GM23338 (cell line): Measurements from ENCODE around the gene OXER1. TPM values are rescaled to one million over a fixed set of nuclear protein-coding genes. Genes with fewer than 3 reads are reported as not detected.

ENCODE experiments used
- ATAC-seq: fragments of 200-7000 bp; cut with Tn5 transposase; 3 replicates; pipeline ENCODE4 v1.9.1; 2020
- DNase-seq: peaks from one replicate; pipeline ENCODE4 v3.0.0-alpha.2; 2015; ENCODE audit warnings: low spot score
- H2AFZ ChIP-seq: fragments of 200-600 bp; sonication (generic); 2 replicates; pipeline ENCODE4 v1.8.0; 2016; ENCODE audit warnings: antibody characterized with exemption, mild to moderate bottlenecking, moderate library complexity
- H3F3A ChIP-seq: fragments of 200-600 bp; sonication (generic); replicated peaks from 2 replicates; pipeline ENCODE4 v1.8.0; 2017; ENCODE audit warnings: antibody characterized with exemption, mixed run types, low read depth
- H3K27ac ChIP-seq: fragments of 200-600 bp; sonication (generic); 2 replicates; pipeline ENCODE4 v1.6.1; 2016; ENCODE audit warnings: low read depth
- H3K27me3 ChIP-seq: fragments of 200-600 bp; sonication (generic); 2 replicates; pipeline ENCODE4 v1.8.0; 2016; ENCODE audit warnings: mild to moderate bottlenecking, mixed run types, moderate library complexity; ENCODE audit not compliant: insufficient read depth
- H3K36me3 ChIP-seq: fragments of 200-600 bp; sonication (generic); 2 replicates; pipeline ENCODE4 v1.8.0; 2016; ENCODE audit warnings: mild to moderate bottlenecking; ENCODE audit not compliant: insufficient read depth
- H3K4me1 ChIP-seq: fragments of 200-600 bp; sonication (generic); 2 replicates; pipeline ENCODE4 v1.8.0; 2016; ENCODE audit warnings: mild to moderate bottlenecking, moderate library complexity; ENCODE audit not compliant: insufficient read depth
- H3K4me2 ChIP-seq: fragments of 200-600 bp; sonication (generic); 2 replicates; pipeline ENCODE4 v1.7.1; 2017; ENCODE audit warnings: mixed run types
- H3K4me3 ChIP-seq: fragments of 200-600 bp; sonication (generic); 2 replicates; pipeline ENCODE4 v1.6.1; 2016; ENCODE audit warnings: mixed run types
- H3K79me2 ChIP-seq: fragments of 200-600 bp; sonication (generic); replicated peaks from 2 replicates; pipeline ENCODE4 v1.8.0; 2017; ENCODE audit warnings: mild to moderate bottlenecking; ENCODE audit not compliant: insufficient read depth
- H3K9me2 ChIP-seq: fragments of 200-600 bp; sonication (generic); 2 replicates; pipeline ENCODE4 v1.8.0; 2017; ENCODE audit not compliant: insufficient read depth
- H4K20me1 ChIP-seq: fragments of 200-600 bp; sonication (generic); replicated peaks from 2 replicates; pipeline ENCODE4 v1.8.0; 2017; ENCODE audit warnings: mild to moderate bottlenecking; ENCODE audit not compliant: insufficient read depth
- H3K27ac Mint-ChIP-seq: 2 replicates; pipeline ENCODE4 v1.8.0; 2020; ENCODE audit warnings: inconsistent platforms, mild to moderate bottlenecking, moderate library complexity, mixed read lengths
- H3K27me3 Mint-ChIP-seq: 3 replicates; pipeline ENCODE4 v1.8.0; 2022; ENCODE audit warnings: low read depth, mild to moderate bottlenecking, moderate library complexity, mixed read lengths, inconsistent platforms; ENCODE audit not compliant: insufficient read depth, poor library complexity
- H3K36me3 Mint-ChIP-seq: 3 replicates; pipeline ENCODE4 v1.8.0; 2021; ENCODE audit warnings: low read depth, mild to moderate bottlenecking, inconsistent platforms, moderate library complexity, mixed read lengths
- H3K4me1 Mint-ChIP-seq: 3 replicates; pipeline ENCODE4 v1.8.0; 2020; ENCODE audit warnings: mild to moderate bottlenecking, inconsistent platforms, mixed read lengths
- H3K4me3 Mint-ChIP-seq: 3 replicates; pipeline ENCODE4 v1.8.0; 2021; ENCODE audit warnings: moderate library complexity, mild to moderate bottlenecking, inconsistent platforms, mixed read lengths
- H3K9me3 Mint-ChIP-seq: 3 replicates; pipeline ENCODE4 v1.8.0; 2020; ENCODE audit warnings: moderate library complexity, mild to moderate bottlenecking, inconsistent platforms, mixed read lengths
- CTCF ChIP-seq, 2 experiments: fragments of 200-600 bp in 1 of 2; sonication (generic) in 1 of 2; conservative IDR thresholded peaks; 2 replicates each; pipeline versions ENCODE4 v1.5.1 to v1.6.1; 2016 to 2017; ENCODE audit warnings: antibody characterized with exemption in 2 of 2, low read depth in 2 of 2, mild to moderate bottlenecking in 2 of 2, moderate library complexity in 1 of 2
- ETS1 ChIP-seq: IDR thresholded peaks from 2 replicates; pipeline ENCODE4 v1.6.1; 2016; ENCODE audit warnings: antibody characterized with exemption
- EZH2 ChIP-seq: fragments of 200-600 bp; sonication (generic); IDR thresholded peaks from one replicate; pipeline ENCODE4 v1.8.0; 2017; ENCODE audit warnings: antibody characterized with exemption, mild to moderate bottlenecking, low read depth; ENCODE audit not compliant: unreplicated experiment
- EZH2phosphoT487 ChIP-seq: fragments of 200-600 bp; sonication (generic); IDR thresholded peaks from one replicate; pipeline ENCODE4 v1.8.1; 2018; ENCODE audit warnings: antibody characterized with exemption; ENCODE audit not compliant: unreplicated experiment
- JUNB ChIP-seq: IDR thresholded peaks from one replicate; pipeline ENCODE4 v1.6.1; 2016; ENCODE audit warnings: antibody characterized with exemption; ENCODE audit not compliant: unreplicated experiment
- NANOG ChIP-seq: IDR thresholded peaks from 2 replicates; pipeline ENCODE4 v1.6.1; 2016; ENCODE audit warnings: antibody characterized with exemption, borderline replicate concordance
- POLR2AphosphoS5 ChIP-seq: IDR thresholded peaks from 2 replicates; pipeline ENCODE4 v1.6.1; 2016; ENCODE audit warnings: antibody characterized with exemption, low read depth
- REST ChIP-seq: IDR thresholded peaks from one replicate; pipeline ENCODE4 v1.6.1; 2018; ENCODE audit warnings: antibody characterized with exemption; ENCODE audit not compliant: unreplicated experiment
- STAT1 ChIP-seq: IDR thresholded peaks from one replicate; pipeline ENCODE4 v1.6.1; 2016; ENCODE audit warnings: antibody characterized with exemption; ENCODE audit not compliant: unreplicated experiment
- ZNF114 ChIP-seq: fragments of 250-450 bp; sonication (Bioruptor Pico); IDR thresholded peaks from 2 replicates; pipeline ENCODE4 v1.5.0; 2020; ENCODE audit warnings: mild to moderate bottlenecking, moderate library complexity
- ZNF331 ChIP-seq: fragments of 250-450 bp; sonication (Bioruptor Pico); IDR thresholded peaks from 2 replicates; pipeline ENCODE4 v1.5.0; 2020; ENCODE audit warnings: low read depth, mild to moderate bottlenecking, moderate library complexity
- polyA plus RNA-seq: library from polyadenylated mRNA; unstranded; fragments of >200 nt; fragmentation: Nextera tagmentation; extraction: Ambion mirVana; gene quantifications from 2 replicates; pipeline ENCODE4 v1.2.1, GENCODE V29; 2016
- total RNA-seq: library from RNA; depleted of rRNA; stranded (reverse); fragments of >200 nt; shearing (Covaris generic); gene quantifications from 2 replicates; pipeline ENCODE4 v1.2.3, GENCODE V29; 2014

OXER1 gene
- total and polyA plus RNA-seq, 2 experiments from 2014 or later: 0.69 to 1.5 TPM

GRCh38 chr2:42723465-42723864, 40.5 kb downstream of the OXER1 start (continued):
- TF ChIP-seq REST (no peak), EZH2phosphoT487 (no peak)

GRCh38 chr2:42722320-42723190, 41.4 kb downstream of the OXER1 start:
- Mint-ChIP-seq H3K36me3 (0 out of 3 replicates have a peak, but pooled peaks cover 4% of the 10 kb centered on the region), H3K4me1 (peaks cover 14% of the 10 kb centered on the region), H3K9me3 (no peaks in the 10 kb centered on the region), H3K27me3 (no peaks in the 10 kb centered on the region), H3K27ac (peak overlapping the region; percentile 63), H3K4me3 (no peak overlapping the region)
- no peaks in the 10 kb centered on the region for H3K79me2 ChIP-seq
- H3K9me2 ChIP-seq: no peaks in the 10 kb centered on the region
- H3K4me2 ChIP-seq: peak overlapping the region; percentile 4; the same call in 1 of the 2 replicates
- H3K36me3 ChIP-seq: no peaks in the 10 kb centered on the region; the same call in 1 of the 2 replicates
- H4K20me1 ChIP-seq: no peaks in the 10 kb centered on the region
- no peak overlapping the region for H3K4me3 ChIP-seq
- peaks cover 19% of the 10 kb centered on the region; the same call in 1 of the 2 replicates for H3K4me1 ChIP-seq
- ATAC-seq: peak; percentile 63
- peak; percentile 58 for DNase-seq
- no peak overlapping the region for H2AFZ ChIP-seq
- H3K27me3 ChIP-seq: no peaks in the 10 kb centered on the region
- H3K27ac ChIP-seq: peak overlapping the region; percentile 21; the same call in 1 of the 2 replicates
- no peaks in the 10 kb centered on the region for H3F3A ChIP-seq
- TF ChIP-seq ZNF114: no peak
- no peak for TF ChIP-seq STAT1
- TF ChIP-seq ZNF331: no peak
- TF ChIP-seq POLR2AphosphoS5: no peak
- TF ChIP-seq EZH2: no peak
- TF ChIP-seq NANOG: no peak
- no peak for TF ChIP-seq ETS1
- TF ChIP-seq JUNB: no peak
- no peak for TF ChIP-seq CTCF (conservative IDR thresholded peaks at IDR 0.05; ENCODE audit: low read depth in 2 of 2)
- TF ChIP-seq EZH2phosphoT487: no peak
- no peak for TF ChIP-seq REST
